HEK293 (cell line): ENCODE data around the gene KPNA2.

ENCODE experiments used
- ELK4 ChIP-seq: IDR thresholded peaks from 2 replicates; pipeline ENCODE4 v1.6.1; 2011; ENCODE audit warnings: mild to moderate bottlenecking, low read depth, low read length, borderline replicate concordance
- GLI4 ChIP-seq: fragments of 450-650 bp; formaldehyde crosslinking; IDR thresholded peaks from 2 replicates; pipeline ENCODE4 v1.5.1; 2016; ENCODE audit warnings: missing biosample characterization, missing genetic modification characterization
- GLIS2 ChIP-seq: fragments of 450-650 bp; formaldehyde crosslinking; IDR thresholded peaks from 2 replicates; pipeline ENCODE4 v1.5.1; 2016; ENCODE audit warnings: missing biosample characterization, missing genetic modification characterization
- KLF9 ChIP-seq: fragments of 450-650 bp; formaldehyde crosslinking; IDR thresholded peaks from 2 replicates; pipeline ENCODE4 v1.5.1; 2016; ENCODE audit warnings: missing biosample characterization, missing genetic modification characterization, low read depth
- PRDM4 ChIP-seq: fragments of 450-650 bp; formaldehyde crosslinking; IDR thresholded peaks from 2 replicates; pipeline ENCODE4 v1.5.1; 2017; ENCODE audit warnings: missing biosample characterization, missing genetic modification characterization
- ZBTB26 ChIP-seq: fragments of 450-650 bp; formaldehyde crosslinking; optimal IDR thresholded peaks from 2 replicates; pipeline ENCODE3; 2016; ENCODE audit warnings: missing biosample characterization, mild to moderate bottlenecking, missing genetic modification characterization
- ZBTB6 ChIP-seq: fragments of 450-650 bp; formaldehyde crosslinking; IDR thresholded peaks from 2 replicates; pipeline ENCODE4 v1.5.1; 2017; ENCODE audit warnings: missing biosample characterization, missing genetic modification characterization
- ZEB2 ChIP-seq: fragments of 450-650 bp; formaldehyde crosslinking; IDR thresholded peaks from 2 replicates; pipeline ENCODE4 v1.5.1; 2016; ENCODE audit warnings: missing biosample characterization, missing genetic modification characterization
- ZNF121 ChIP-seq: fragments of 450-650 bp; formaldehyde crosslinking; IDR thresholded peaks from 2 replicates; pipeline ENCODE4 v1.5.1; 2016; ENCODE audit warnings: missing biosample characterization, missing genetic modification characterization
- ZNF140 ChIP-seq: fragments of 450-650 bp; formaldehyde crosslinking; IDR thresholded peaks from 2 replicates; pipeline ENCODE4 v1.5.1; 2016; ENCODE audit warnings: missing biosample characterization, missing genetic modification characterization
- ZNF175 ChIP-seq: fragments of 450-650 bp; formaldehyde crosslinking; IDR thresholded peaks from 2 replicates; pipeline ENCODE4 v1.5.1; 2016; ENCODE audit warnings: missing biosample characterization, missing genetic modification characterization
- ZNF184 ChIP-seq: fragments of 450-650 bp; IDR thresholded peaks from 2 replicates; pipeline ENCODE4 v1.5.1; 2018; ENCODE audit warnings: missing biosample characterization, mild to moderate bottlenecking, missing genetic modification characterization
- ZNF274 ChIP-seq, 2 experiments: fragments of 200-500 bp in 1 of 2; fragments of 450-650 bp in 1 of 2; sonication (Bioruptor generic) in 1 of 2; formaldehyde crosslinking in 1 of 2; IDR thresholded peaks; 2 replicates each; pipeline versions ENCODE4 v1.5.1 to v1.6.1; 2014 to 2016; ENCODE audit warnings: borderline replicate concordance in 1 of 2, inconsistent platforms in 1 of 2, low read length in 1 of 2, missing biosample characterization in 1 of 2, missing genetic modification characterization in 1 of 2
- ZNF558 ChIP-seq: fragments of 450-650 bp; formaldehyde crosslinking; IDR thresholded peaks from 2 replicates; pipeline ENCODE4 v1.5.1; 2016; ENCODE audit warnings: missing biosample characterization, missing genetic modification characterization
- ZNF626 ChIP-seq: fragments of 450-650 bp; sonication (Bioruptor Pico); formaldehyde crosslinking; IDR thresholded peaks from 2 replicates; pipeline ENCODE4 v1.5.1; 2018; ENCODE audit warnings: missing biosample characterization, missing genetic modification characterization, inconsistent platforms
- ZNF660 ChIP-seq: fragments of 450-650 bp; IDR thresholded peaks from 2 replicates; pipeline ENCODE4 v1.5.1; 2018; ENCODE audit warnings: missing biosample characterization, mild to moderate bottlenecking, missing genetic modification characterization
- ZNF692 ChIP-seq: fragments of 450-650 bp; formaldehyde crosslinking; IDR thresholded peaks from 2 replicates; pipeline ENCODE4 v1.5.1; 2016; ENCODE audit warnings: missing biosample characterization, missing genetic modification characterization
- ZNF701 ChIP-seq: fragments of 450-650 bp; formaldehyde crosslinking; IDR thresholded peaks from 2 replicates; pipeline ENCODE4 v1.5.1; 2016; ENCODE audit warnings: missing biosample characterization, missing genetic modification characterization
- ZNF768 ChIP-seq: fragments of 450-650 bp; formaldehyde crosslinking; IDR thresholded peaks from 2 replicates; pipeline ENCODE4 v1.5.1; 2018; ENCODE audit warnings: missing biosample characterization, mild to moderate bottlenecking, missing genetic modification characterization
- ZNF785 ChIP-seq: fragments of 450-650 bp; formaldehyde crosslinking; IDR thresholded peaks from 2 replicates; pipeline ENCODE4 v1.5.1; 2016; ENCODE audit warnings: missing biosample characterization, missing genetic modification characterization

Gene KPNA2

GRCh38 chr17:68035131-68035522 is 408 bp upstream of the KPNA2 start (continued):
- TF ChIP-seq ZNF175 (tag by site-specific recombination) (no peak), ZNF626 (no peak), GLIS2 (no peak), ZNF140 (no peak), ZNF184 (tag by site-specific recombination) (no peak), ZNF768 (tag by site-specific recombination) (no peak), GLI4 (tag by site-specific recombination) (no peak), KLF9 (tag by site-specific recombination) (peak; percentile 52), ZNF121 (tag by site-specific recombination) (no peak), ZNF660 (tag by site-specific recombination) (0 out of 2 replicates have a peak, but pooled peaks have one; percentile 17), ZNF701 (no peak), ZBTB26 (tag by site-specific recombination) (no peak), ZNF558 (tag by site-specific recombination) (no peak), ZBTB6 (tag by site-specific recombination) (peak; percentile 57; the same call in 1 of the 2 replicates), ZEB2 (tag by site-specific recombination) (no peak), PRDM4 (tag by site-specific recombination) (no peak), ZNF274 (IDR thresholded peaks at IDR 0.05; ENCODE audit: low read length) (no peak), ZNF274 (tag by site-specific recombination; IDR thresholded peaks at IDR 0.05; ENCODE audit: borderline replicate concordance) (no peak), ELK4 (no peak), ZNF785 (tag by site-specific recombination) (no peak), ZNF692 (no peak)
